ENCODE results near the gene PGPEP1.
"Not testable (repeated sequence)": the region's sequence is repeated elsewhere in the genome, so short reads cannot be mapped to it uniquely, and the experiment has no call there.

The PGPEP1 gene

GRCh38 chr19:18336121-18336520 is 4.3 kb upstream of the PGPEP1 start:
- no peak for DNase-seq

- no peak for DNase-seq
These were observed 1.9 kb upstream of the PGPEP1 start for GRCh38 chr19:18338541-18338940.

GRCh38 chr19:18339723-18340122 is 675 bp upstream of the PGPEP1 start:
- no peak for DNase-seq

DNA sequence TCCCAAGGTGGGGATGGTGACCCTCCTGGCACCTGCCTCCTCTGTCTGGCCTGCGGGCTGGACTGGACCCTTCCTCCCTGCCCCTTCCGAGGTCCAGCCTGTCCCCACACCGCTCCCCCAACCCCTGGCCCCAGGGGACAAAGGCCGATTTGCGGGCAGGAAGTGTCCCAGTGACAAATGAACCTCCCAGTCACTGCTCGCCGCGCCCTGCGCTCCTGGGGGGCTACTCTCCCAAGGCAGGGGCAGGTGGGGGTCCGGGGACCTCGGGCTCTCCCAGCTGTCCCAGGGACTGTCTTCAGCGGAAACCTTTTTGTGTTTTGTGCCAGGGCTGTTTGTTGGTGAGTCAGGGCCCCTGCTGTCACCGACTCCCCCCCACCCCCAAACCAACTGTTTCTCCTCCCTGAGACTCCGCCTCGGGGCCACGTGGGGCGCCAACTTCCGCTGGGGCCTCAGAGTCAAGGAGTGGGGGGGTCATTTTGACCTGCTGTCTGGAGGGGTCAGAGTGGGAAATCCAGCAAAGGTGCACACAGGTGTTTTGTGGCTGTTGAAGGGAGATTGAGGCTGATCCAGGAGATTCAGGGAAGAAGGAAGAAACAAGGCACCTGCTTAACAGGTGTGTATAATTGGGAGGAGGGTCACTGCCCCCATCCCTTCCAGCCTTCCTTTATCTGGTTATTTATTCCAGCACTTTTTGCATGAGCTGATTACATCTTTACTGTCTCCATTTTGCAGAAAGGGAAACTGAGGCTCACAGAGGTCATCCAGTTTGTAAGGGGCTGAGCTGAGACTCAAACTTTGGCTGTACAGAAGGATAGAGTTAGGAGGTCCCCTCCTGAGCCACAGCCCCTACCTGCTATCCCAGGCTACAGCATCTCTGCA is 831 bp downstream of the PGPEP1 start:
- DNase-seq: peak; percentile 28 to 59 (median 40)

DNA sequence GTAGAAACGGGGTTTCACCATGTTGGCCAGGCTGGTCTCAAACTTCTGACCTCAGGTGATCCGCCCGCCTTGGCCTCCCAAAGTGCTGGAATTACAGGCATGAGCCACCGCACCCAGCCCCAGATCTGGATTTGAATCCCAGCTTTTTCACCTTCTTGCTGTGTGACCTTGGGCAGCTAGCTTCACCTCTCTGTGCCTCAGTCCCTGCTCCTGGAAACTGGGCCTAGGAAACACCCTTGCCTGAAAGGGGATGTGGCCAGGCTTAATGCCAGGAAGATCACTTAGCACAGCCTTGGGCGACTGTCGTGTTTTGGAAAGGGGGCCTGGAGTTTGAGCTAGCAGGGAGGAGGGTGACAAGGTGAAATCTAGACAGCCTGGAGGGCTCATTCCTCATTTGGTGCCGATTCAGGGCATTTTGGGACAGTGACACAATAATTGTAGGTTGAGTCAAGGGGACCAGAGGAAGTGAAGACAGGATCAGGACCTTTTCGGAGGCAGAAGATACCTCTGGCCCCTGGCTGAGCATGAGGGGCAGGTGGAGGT is 1.8 kb downstream of the PGPEP1 start:
- no peak for DNase-seq

GRCh38 chr19:18344582-18344950 is 4.2 kb downstream of the PGPEP1 start:
- no peak for DNase-seq

DNA sequence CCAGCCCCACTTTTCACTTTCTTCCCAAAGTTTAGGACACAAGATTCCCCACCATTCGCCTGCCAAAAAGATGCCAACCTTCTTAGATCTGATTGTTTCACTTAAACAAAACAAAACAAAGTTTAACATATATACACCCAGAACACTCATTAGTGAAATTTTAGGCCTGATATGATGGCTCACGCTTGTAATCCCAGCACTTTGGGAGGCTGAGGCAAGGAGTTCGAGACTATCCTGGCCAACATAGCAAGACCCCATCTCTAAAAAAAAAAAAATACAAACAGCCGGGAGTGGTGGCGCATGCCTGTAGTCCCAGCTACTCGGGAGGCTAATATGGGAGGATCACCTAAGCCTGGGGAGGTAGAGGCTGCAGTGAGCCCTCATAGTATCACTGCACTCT is 4.9 kb downstream of the PGPEP1 start:
- no peak for DNase-seq

DNA sequence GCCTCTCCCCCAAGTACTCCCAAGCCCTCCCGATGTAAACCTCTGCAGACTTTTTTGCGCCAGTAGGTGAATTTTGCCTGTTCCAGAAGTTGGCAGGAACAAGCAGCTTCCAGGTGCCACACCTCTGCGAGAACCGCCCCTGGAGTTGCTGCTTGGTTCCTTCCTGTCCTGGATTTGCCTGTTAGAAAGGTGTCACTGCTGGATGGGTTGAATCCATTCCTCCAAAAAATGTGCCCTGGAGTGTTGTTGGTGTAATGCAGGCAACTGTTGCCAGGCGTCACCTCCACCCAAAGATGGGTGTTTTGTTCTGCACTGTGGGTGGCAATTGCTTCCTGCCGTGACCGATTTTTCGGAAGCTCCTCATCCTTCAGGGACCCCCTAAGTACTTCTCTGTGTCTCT is 5.7 kb downstream of the PGPEP1 start:
- DNase-seq: no peak

DNA sequence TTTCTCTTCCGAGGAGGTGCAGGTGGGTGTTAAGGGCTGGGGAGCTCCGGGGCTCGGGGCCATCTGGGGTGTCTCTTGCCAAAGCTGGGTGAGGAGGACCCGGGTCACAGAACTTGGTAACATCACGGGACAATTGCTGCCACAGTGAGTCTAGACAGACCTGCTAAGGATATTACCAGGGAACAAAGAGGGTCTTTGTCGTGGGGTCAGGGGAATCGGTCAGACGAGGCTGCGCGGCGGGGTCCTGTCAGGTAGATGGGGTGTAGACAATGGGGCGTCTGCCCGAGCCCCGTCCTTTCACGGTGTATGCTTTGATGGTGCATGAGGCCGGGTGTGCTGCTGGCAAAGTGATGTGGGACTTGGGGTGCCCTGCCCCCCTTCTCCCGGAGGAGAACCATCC is 7.8 kb downstream of the PGPEP1 start:
- DNase-seq: no peak

GRCh38 chr19:18348818-18349339 is 8.5 kb downstream of the PGPEP1 start:
- DNase-seq: not testable (repeated sequence)

- no peak for DNase-seq
These were observed 9.2 kb downstream of the PGPEP1 start for GRCh38 chr19:18349524-18350128.

- no peak for DNase-seq
These were observed 10.1 kb downstream of the PGPEP1 start for GRCh38 chr19:18350490-18350889.

DNA sequence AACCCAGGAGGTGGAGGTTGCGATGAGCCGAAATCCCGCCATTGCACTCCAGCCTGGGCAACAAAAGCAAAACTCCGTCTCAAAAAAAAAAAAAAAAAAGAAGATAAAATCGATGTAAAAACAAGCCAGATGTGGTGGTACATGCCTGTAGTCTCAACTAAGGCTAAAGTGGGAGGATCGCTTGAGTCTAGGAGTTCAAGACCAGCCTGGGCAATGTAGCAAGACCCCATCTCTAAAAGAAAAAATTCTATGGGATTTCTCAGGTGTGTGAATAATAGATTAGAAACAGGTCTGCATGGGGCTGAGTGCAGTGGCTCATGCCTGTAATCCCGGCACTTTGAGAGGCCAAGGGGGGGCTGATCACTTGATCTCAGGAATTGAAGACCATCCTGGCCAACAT is 11.1 kb downstream of the PGPEP1 start:
- no peak for DNase-seq

DNA sequence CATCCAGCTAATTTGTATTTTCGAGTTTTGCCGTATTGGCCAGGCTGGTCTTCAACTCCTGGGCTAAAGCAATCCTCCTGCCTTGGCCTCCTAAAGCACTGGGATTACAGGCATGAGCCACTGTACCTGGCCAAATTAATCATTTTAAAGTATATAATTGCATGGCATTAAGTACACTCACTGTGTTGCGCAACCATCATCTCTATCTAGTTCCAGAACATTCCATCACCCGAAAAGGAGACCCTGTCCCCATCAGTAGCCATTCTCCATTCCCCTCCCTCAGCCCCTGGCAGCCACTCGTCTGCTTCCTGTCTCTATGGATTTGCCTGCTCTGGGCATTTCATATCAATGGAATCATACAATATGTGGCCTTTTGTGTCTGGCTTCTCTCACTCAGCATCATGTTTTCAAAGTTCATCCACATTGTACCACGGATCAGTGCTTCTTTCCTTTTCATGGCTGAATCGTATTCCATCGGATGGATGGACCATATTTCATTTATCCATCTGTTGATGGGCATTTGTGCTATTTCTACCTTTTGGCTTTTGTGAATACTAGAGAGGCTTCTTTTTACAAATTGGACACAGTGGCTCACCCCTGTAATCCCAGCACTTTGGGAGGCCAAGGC is 13.1 kb downstream of the PGPEP1 start:
- DNase-seq: no peak

- DNase-seq: not testable (repeated sequence)
These were observed 14.3 kb downstream of the PGPEP1 start for GRCh38 chr19:18354743-18355142.

GRCh38 chr19:18357041-18357440 is 16.6 kb downstream of the PGPEP1 start:
- DNase-seq: no peak

DNA sequence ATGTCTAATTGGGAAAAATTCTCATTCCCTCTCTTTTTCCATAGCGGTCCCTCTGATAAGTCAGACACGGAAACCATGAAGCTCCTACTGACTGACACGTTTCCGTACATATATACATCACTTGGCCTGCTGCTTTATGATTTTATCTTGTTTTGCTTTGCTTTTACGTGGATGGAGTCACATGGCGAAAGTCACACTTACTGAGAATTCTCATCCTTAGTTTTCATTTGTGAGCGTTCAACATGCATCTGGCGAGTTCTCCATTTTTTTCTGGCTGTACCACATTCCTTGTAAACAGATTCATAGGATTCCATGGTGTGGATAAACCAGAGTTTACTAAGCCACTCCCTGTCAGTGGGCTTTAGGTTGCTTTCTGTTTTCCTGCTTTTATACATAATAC is 21.2 kb downstream of the PGPEP1 start:
- DNase-seq: no peak

DNA sequence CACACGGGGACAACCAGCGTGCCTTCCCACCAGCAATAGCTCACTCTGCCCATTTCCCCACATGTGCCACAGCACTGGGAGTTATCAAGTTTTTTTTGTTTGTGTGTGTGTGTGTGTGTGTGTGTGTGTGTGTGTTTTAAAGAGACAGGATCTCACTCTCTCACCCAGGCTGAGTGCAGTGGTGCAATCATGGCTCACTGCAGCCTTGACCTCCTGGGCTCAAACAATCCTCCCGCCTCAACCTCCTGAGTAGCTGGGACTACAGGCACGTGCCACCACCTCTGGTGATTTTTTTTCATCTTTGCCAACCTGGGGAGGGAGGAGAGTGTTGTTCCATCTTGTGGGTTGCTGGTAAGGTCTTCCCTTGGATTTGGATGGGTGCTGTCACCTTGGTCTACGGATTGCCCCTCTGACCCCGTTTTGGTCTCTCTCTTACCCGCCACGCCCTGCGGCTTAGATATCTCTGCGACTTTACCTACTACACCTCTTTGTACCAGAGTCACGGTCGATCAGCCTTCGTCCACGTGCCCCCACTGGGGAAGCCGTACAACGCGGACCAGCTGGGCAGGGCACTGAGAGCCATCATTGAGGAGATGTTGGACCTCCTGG is 22.6 kb downstream of the PGPEP1 start:
- DNase-seq: no peak

- no peak for DNase-seq
These were observed 23.4 kb downstream of the PGPEP1 start for GRCh38 chr19:18363787-18364186.

DNA sequence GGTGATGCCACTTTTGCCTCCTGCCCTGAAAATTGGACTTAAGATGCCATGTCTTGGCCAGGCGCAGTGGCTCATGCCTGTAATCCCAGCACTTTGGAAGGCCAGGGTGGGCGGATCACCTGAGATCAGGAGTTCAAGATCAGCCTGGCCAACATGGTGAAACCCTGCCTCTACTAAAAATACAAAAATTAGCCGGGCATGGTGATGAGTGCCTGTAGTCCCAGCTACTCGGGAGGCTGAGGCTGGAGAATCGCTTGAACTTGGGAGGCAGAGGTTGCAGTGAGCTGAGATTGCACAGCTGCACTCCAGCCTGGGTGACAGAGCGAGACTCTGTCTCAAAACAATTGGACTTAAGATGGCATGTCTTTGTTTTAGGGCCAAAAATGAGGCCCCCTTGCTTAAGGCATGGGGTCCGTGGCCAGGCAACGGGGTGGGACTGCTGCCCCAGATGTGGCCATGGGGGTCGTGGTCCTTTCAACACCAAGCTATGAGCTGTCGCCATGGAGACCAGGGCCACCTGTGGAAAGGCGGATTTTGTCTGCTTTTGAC is 24.0 kb downstream of the PGPEP1 start:
- not testable (repeated sequence) for DNase-seq

DNA sequence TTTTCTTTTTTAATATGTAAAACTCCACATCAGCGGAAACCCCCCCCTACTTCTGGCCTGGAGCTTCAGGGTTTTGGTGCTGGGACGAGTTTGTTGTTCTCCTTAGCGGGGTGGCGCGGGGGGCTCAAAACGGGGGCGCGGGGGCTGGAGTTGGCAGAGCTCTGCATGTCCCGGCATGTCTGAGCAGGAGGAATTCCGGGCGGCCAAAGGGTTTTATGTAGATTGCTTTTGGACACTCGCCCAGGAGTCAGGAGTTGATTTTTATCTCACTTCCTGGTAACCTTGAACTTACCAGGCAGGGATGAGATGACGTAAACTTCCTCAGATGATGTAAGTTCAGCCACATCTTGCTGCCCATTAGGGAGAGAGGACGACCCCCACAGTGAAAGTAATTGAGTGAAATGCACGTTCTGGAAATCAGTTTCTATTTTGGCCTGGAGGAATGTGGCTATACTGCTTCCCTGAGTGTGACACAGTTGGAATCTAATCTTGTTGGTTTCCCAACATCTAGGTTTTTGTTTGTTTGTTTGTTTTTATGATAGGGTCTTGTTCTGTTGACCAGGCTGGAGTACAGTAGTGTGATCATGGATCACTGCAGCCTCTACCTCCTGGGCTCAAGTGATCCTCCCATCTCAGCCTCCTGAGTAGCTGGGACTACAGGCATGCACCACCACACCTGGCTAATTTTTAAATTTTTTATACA is 24.6 kb downstream of the PGPEP1 start:
- DNase-seq: no peak

- DNase-seq: no peak
These were observed 25.6 kb downstream of the PGPEP1 start for GRCh38 chr19:18366021-18366435.
